HCT116 (cell line): ENCODE measurements around the gene SLC34A3. TPM values are rescaled to one million over a fixed set of nuclear protein-coding genes. Genes with fewer than 3 reads are reported as not detected.

ENCODE experiments used
- ATAC-seq: fragments of 200-7000 bp; cut with Tn5 transposase; 2 replicates; pipeline ENCODE4 v1.9.1; 2020; ENCODE audit warnings: mild to moderate bottlenecking, moderate library complexity
- BruUV-seq: library from RNA; stranded (reverse); fragments of 400-500 nt; replicated peaks from 2 replicates; lab custom pipeline; 2021; lab: Mats Ljungman, UMichigan
- CTCF ChIA-PET: fragments of 300-600 bp; sonication (Branson Sonifier 250); formaldehyde crosslinking; loops from one replicate; lab custom pipeline; 2021; ENCODE audit warnings: antibody characterized with exemption; lab: Charles Lee
- POLR2A ChIA-PET: fragments of 300-600, 350-600 bp; sonication (Branson Sonifier 250); formaldehyde crosslinking; loops from one replicate; lab custom pipeline; 2021; ENCODE audit warnings: antibody characterized with exemption; lab: Charles Lee
- RAD21 ChIA-PET, 2 experiments: fragments of 300-600 bp; sonication (Branson Sonifier 250); formaldehyde crosslinking; loops; one replicate each; lab custom pipeline; 2023; ENCODE audit warnings: low total read pairs in 2 of 2; ENCODE audit not compliant: uncharacterized antibody in 2 of 2, unreplicated experiment in 2 of 2, low non-redundant PET in 1 of 2; lab: Charles Lee
- DNase-seq: peaks from one replicate; pipeline ENCODE4 v3.0.0-alpha.2; 2010; ENCODE audit warnings: low read depth, low spot score
- H2AFZ ChIP-seq: fragments of 200-600 bp; shearing (Covaris generic), sonication (generic); 2 replicates; pipeline ENCODE4 v1.6.1; 2017; ENCODE audit warnings: low read depth, mixed run types, mixed read lengths, antibody characterized with exemption, low read length; ENCODE audit not compliant: poor library complexity, severe bottlenecking
- H3K27ac ChIP-seq: 2 replicates; pipeline ENCODE4 v1.5.1; 2012; ENCODE audit warnings: low read depth, low read length
- H3K27me3 ChIP-seq: fragments of 200-600 bp; sonication (generic); 2 replicates; pipeline ENCODE4 v1.6.1; 2016; ENCODE audit warnings: mixed run types, low read length, mixed read lengths; ENCODE audit not compliant: insufficient read depth
- H3K36me3 ChIP-seq, 2 experiments: fragments of 200-500 bp in 1 of 2; fragments of 200-600 bp in 1 of 2; sonication (Bioruptor generic) in 1 of 2; sonication (generic) in 1 of 2; 2 replicates each; pipeline versions ENCODE4 v1.5.1 to v1.6.1; 2014 to 2016; ENCODE audit warnings: low read length in 2 of 2, inconsistent platforms in 1 of 2, mixed read lengths in 1 of 2, mixed run types in 1 of 2; ENCODE audit not compliant: insufficient read depth in 2 of 2, control insufficient read depth in 1 of 2
- H3K4me1 ChIP-seq, 2 experiments: fragments of 200-600 bp in 1 of 2; sonication (generic) in 1 of 2; 2 replicates each; pipeline versions ENCODE4 v1.5.1 to v1.6.1; 2012 to 2017; ENCODE audit warnings: low read length in 2 of 2, inconsistent platforms in 1 of 2, mild to moderate bottlenecking in 1 of 2, mixed read lengths in 1 of 2, mixed run types in 1 of 2, moderate library complexity in 1 of 2; ENCODE audit not compliant: insufficient read depth in 2 of 2, control insufficient read depth in 1 of 2
- H3K4me2 ChIP-seq: fragments of 200-600 bp; sonication (generic); 2 replicates; pipeline ENCODE4 v1.6.1; 2017; ENCODE audit warnings: mixed run types, low read length, mixed read lengths
- H3K4me3 ChIP-seq, 2 experiments: fragments of 200-600 bp in 1 of 2; sonication (generic) in 1 of 2; replicated peaks in 1 of 2; 2 replicates each; pipeline ENCODE4 v1.5.1; 2011 to 2016; ENCODE audit warnings: low read length in 2 of 2, control low read depth in 1 of 2, low read depth in 1 of 2, mild to moderate bottlenecking in 1 of 2, mixed read lengths in 1 of 2, mixed run types in 1 of 2
- H3K79me2 ChIP-seq: fragments of 200-600 bp; sonication (generic); 2 replicates; pipeline ENCODE4 v1.6.1; 2017; ENCODE audit warnings: mild to moderate bottlenecking, mixed run types, low read length, moderate library complexity, mixed read lengths; ENCODE audit not compliant: insufficient read depth
- H3K9ac ChIP-seq: fragments of 200-600 bp; sonication (generic); 2 replicates; pipeline ENCODE4 v1.6.1; 2016; ENCODE audit warnings: low read length, mixed read lengths
- H3K9me2 ChIP-seq: fragments of 200-600 bp; sonication (generic), shearing (Covaris generic); 2 replicates; pipeline ENCODE4 v1.6.1; 2017; ENCODE audit warnings: mixed run types, mild to moderate bottlenecking, moderate library complexity; ENCODE audit not compliant: insufficient read depth
- H3K9me3 ChIP-seq, 2 experiments: fragments of 200-500 bp in 1 of 2; fragments of 200-600 bp in 1 of 2; sonication (Bioruptor generic) in 1 of 2; sonication (generic) in 1 of 2; 2 replicates each; pipeline ENCODE4 v1.6.1; 2014 to 2017; ENCODE audit warnings: low read length in 2 of 2, mixed read lengths in 2 of 2, inconsistent platforms in 1 of 2, low read depth in 1 of 2, mild to moderate bottlenecking in 1 of 2, mixed run types in 1 of 2, moderate library complexity in 1 of 2; ENCODE audit not compliant: control insufficient read depth in 1 of 2, insufficient read depth in 1 of 2
- H4K20me1 ChIP-seq: fragments of 200-600 bp; sonication (generic), shearing (Covaris generic); 2 replicates; pipeline ENCODE4 v1.6.1; 2017; ENCODE audit warnings: mixed run types, mild to moderate bottlenecking, moderate library complexity; ENCODE audit not compliant: insufficient read depth
- CEBPB ChIP-seq: IDR thresholded peaks from 2 replicates; pipeline ENCODE4 v1.6.1; 2012; ENCODE audit warnings: low read depth
- EGR1 ChIP-seq: IDR thresholded peaks from 2 replicates; pipeline ENCODE4 v1.6.1; 2012; ENCODE audit warnings: low read depth
- ELF1 ChIP-seq: IDR thresholded peaks from 2 replicates; pipeline ENCODE4 v1.6.1; 2012; ENCODE audit warnings: low read depth, borderline replicate concordance
- EZH2phosphoT487 ChIP-seq: fragments of 200-600 bp; IDR thresholded peaks from 2 replicates; pipeline ENCODE4 v1.6.1; 2018; ENCODE audit warnings: antibody characterized with exemption, borderline replicate concordance
- MAX ChIP-seq: IDR thresholded peaks from 2 replicates; pipeline ENCODE4 v1.6.1; 2012
- POLR2AphosphoS5 ChIP-seq: IDR thresholded peaks from 2 replicates; pipeline ENCODE4 v1.6.1; 2011; ENCODE audit warnings: mild to moderate bottlenecking, low read depth, low read length, moderate library complexity
- RAD21 ChIP-seq: IDR thresholded peaks from 2 replicates; pipeline ENCODE4 v1.6.1; 2012; ENCODE audit warnings: low read depth, mild to moderate bottlenecking
- SIN3A ChIP-seq: IDR thresholded peaks from 2 replicates; pipeline ENCODE4 v1.6.1; 2012; ENCODE audit warnings: low read depth
- intact Hi-C: fragments of 100-400 bp; cut with micrococcal nuclease; formaldehyde crosslinking; loops from 2 replicates; pipeline ENCODE4 v1.10.0; 2022
- total RNA-seq: library from RNA; stranded (reverse); gene quantifications from one replicate; pipeline ENCODE4 v1.2.1, GENCODE V29; 2021; ENCODE audit not compliant: unreplicated experiment

The SLC34A3 gene
- total RNA-seq, 1 experiment from 2014 or later: 0.15 TPM

- no peaks in the 10 kb centered on the region for H4K20me1 ChIP-seq
- intact Hi-C loops: loop anchor here (10.0 kb wide), 1 partner anchor 245 kb away; no protein-coding TSS in a partner anchor
- ChIA-PET RAD21 (no interaction called here), POLR2A (no interaction called here), CTCF (no interaction called here)
- peak overlapping the region; percentile 96; the same call in 1 of the 2 replicates for H3K27ac ChIP-seq
- TSS peak; percentile 25 for BruUV-seq
- no peak overlapping the region for H3K9ac ChIP-seq
- TF ChIP-seq EZH2phosphoT487 (no peak), POLR2AphosphoS5 (no peak), EGR1 (no peak), ELF1 (no peak), RAD21 (no peak), SIN3A (no peak), CEBPB (no peak), MAX (no peak)
- no peaks in the 10 kb centered on the region for H3K9me2 ChIP-seq
- ATAC-seq (no peak), DNase-seq (no peak)
- H3K36me3 ChIP-seq: peaks cover 0 to 13% of the 10 kb centered on the region in 2 experiments; a peak in 3 of 4 replicates
- no peak overlapping the region for H3K4me3 ChIP-seq
- peaks cover 20 to 33% of the 10 kb centered on the region in 2 experiments for H3K4me1 ChIP-seq
- no peak overlapping the region for H2AFZ ChIP-seq
- no peaks in the 10 kb centered on the region for H3K27me3 ChIP-seq
- H3K9me3 ChIP-seq: no peaks in the 10 kb centered on the region
- H3K79me2 ChIP-seq: peaks cover 34% of the 10 kb centered on the region
- H3K4me2 ChIP-seq: no peak overlapping the region
Observed at GRCh38 chr9:137279741-137280473, 49.2 kb downstream of the SLC34A3 start.
